ENCODE data around the gene SPATA46. TPM values are rescaled to one million over a fixed set of nuclear protein-coding genes. Genes with fewer than 3 reads are reported as not detected.

SPATA46 gene
- polyA plus RNA-seq, 1 experiment: not detected

- Histone ChIP-seq H3K36me3 (ENCODE audit: control insufficient read depth, insufficient read depth, low read length) (no peaks in the 10 kb centered on the region), H3K4me3 (ENCODE audit: low read depth, low read length) (no peak overlapping the region), H3K27me3 (ENCODE audit: control insufficient read depth, insufficient read depth, low read length) (peaks cover 1% of the 10 kb centered on the region; the same call in 1 of the 2 replicates)
- CTCF ChIA-PET: no interaction called here
- DNase-seq (ENCODE audit: low read depth): no peak
- TF ChIP-seq CTCF (IDR thresholded peaks at IDR 0.05; ENCODE audit: insufficient read depth, low read depth, low read length): no peak
- POLR2A ChIA-PET: no interaction called here
Observed at GRCh38 chr1:162361349-162361748, 15.3 kb downstream of the SPATA46 start.

- H3K4me3 ChIP-seq (ENCODE audit: low read depth, low read length): no peak overlapping the region
- no peaks in the 10 kb centered on the region for H3K36me3 ChIP-seq (ENCODE audit: control insufficient read depth, insufficient read depth, low read length)
- ChIA-PET CTCF (no interaction called here), POLR2A (no interaction called here)
- H3K27me3 ChIP-seq (ENCODE audit: control insufficient read depth, insufficient read depth, low read length): no peaks in the 10 kb centered on the region; the same call in 1 of the 2 replicates
- no peak for DNase-seq (ENCODE audit: low read depth)
- no peak for TF ChIP-seq CTCF (IDR thresholded peaks at IDR 0.05; ENCODE audit: insufficient read depth, low read depth, low read length)
Observed at GRCh38 chr1:162360874-162361260, 15.8 kb downstream of the SPATA46 start.

- no peak overlapping the region for H3K4me3 ChIP-seq (ENCODE audit: low read depth, low read length)
- POLR2A ChIA-PET: no interaction called here
- CTCF ChIA-PET: interaction anchor here (0.6 to 0.7 kb wide), 2 partner anchors 44 to 290 kb away, joined by 4 read pairs; no protein-coding TSS in a partner anchor
Observed at GRCh38 chr1:162360237-162360873, 16.3 kb downstream of the SPATA46 start.

GRCh38 chr1:162359523-162360236 lies 17.0 kb downstream of the SPATA46 start:
- Histone ChIP-seq H3K36me3 (ENCODE audit: control insufficient read depth, insufficient read depth, low read length) (no peaks in the 10 kb centered on the region), H3K27me3 (ENCODE audit: control insufficient read depth, insufficient read depth, low read length) (no peaks in the 10 kb centered on the region; the same call in 1 of the 2 replicates), H3K4me3 (ENCODE audit: low read depth, low read length) (no peak overlapping the region)
- POLR2A ChIA-PET: interaction anchor here (0.5 kb wide), 1 partner anchor 23 kb away, joined by 3 read pairs; no protein-coding TSS in a partner anchor
- no peak for TF ChIP-seq CTCF (IDR thresholded peaks at IDR 0.05; ENCODE audit: insufficient read depth, low read depth, low read length)
- no peak for DNase-seq (ENCODE audit: low read depth)
- CTCF ChIA-PET: interaction anchor here (0.6 to 0.9 kb wide), 4 partner anchors 32 to 290 kb away, joined by 3 to 4 read pairs (median 4); no protein-coding TSS in a partner anchor

More at GRCh38 chr1:162360237-162360873, 16.3 kb downstream of the SPATA46 start:
- DNase-seq (ENCODE audit: low read depth): no peak
- Histone ChIP-seq H3K27me3 (ENCODE audit: control insufficient read depth, insufficient read depth, low read length) (no peaks in the 10 kb centered on the region; the same call in 1 of the 2 replicates), H3K36me3 (ENCODE audit: control insufficient read depth, insufficient read depth, low read length) (no peaks in the 10 kb centered on the region)
- no peak for TF ChIP-seq CTCF (IDR thresholded peaks at IDR 0.05; ENCODE audit: insufficient read depth, low read depth, low read length)

GRCh38 chr1:162358928-162359327 lies 17.7 kb downstream of the SPATA46 start:
- Histone ChIP-seq H3K27me3 (ENCODE audit: control insufficient read depth, insufficient read depth, low read length) (no peaks in the 10 kb centered on the region; the same call in 1 of the 2 replicates), H3K4me3 (ENCODE audit: low read depth, low read length) (no peak overlapping the region), H3K36me3 (ENCODE audit: control insufficient read depth, insufficient read depth, low read length) (no peaks in the 10 kb centered on the region)
- no peak for TF ChIP-seq CTCF (IDR thresholded peaks at IDR 0.05; ENCODE audit: insufficient read depth, low read depth, low read length)
- POLR2A ChIA-PET: no interaction called here
- no peak for DNase-seq (ENCODE audit: low read depth)
- CTCF ChIA-PET: interaction anchor here (0.9 kb wide), 1 partner anchor 32 kb away, joined by 3 read pairs; no protein-coding TSS in a partner anchor
